Measurements from ENCODE around the gene TENT5A. TPM values are rescaled to one million over a fixed set of nuclear protein-coding genes. Genes with fewer than 3 reads are reported as not detected.

TENT5A gene
- total RNA-seq, 1 experiment from 2014 or later = 9.7 TPM

- H3K9me3 Mint-ChIP-seq (ENCODE audit: low read depth, unreplicated experiment) = peaks cover 4% of the 10 kb centered on the region
- no peak for TF ChIP-seq CTCF (IDR thresholded peaks at IDR 0.05; ENCODE audit: unreplicated experiment)
- BruUV-seq (replicated peaks) = no TSS peak
- peaks cover 13% of the 10 kb centered on the region for H3K27me3 Mint-ChIP-seq (ENCODE audit: unreplicated experiment)
- H3K36me3 Mint-ChIP-seq (ENCODE audit: insufficient read depth, unreplicated experiment) = no peaks in the 10 kb centered on the region
- CTCF ChIA-PET = no interaction called here
- no peak for DNase-seq
- H3K4me3 Mint-ChIP-seq (ENCODE audit: low read depth, unreplicated experiment) = no peak overlapping the region
- intact Hi-C loops (cut with micrococcal nuclease; ENCODE audit: unreplicated experiment) = no loop called here
- H3K27ac Mint-ChIP-seq (ENCODE audit: unreplicated experiment) = no peak overlapping the region
- peaks cover 5% of the 10 kb centered on the region for H3K4me1 Mint-ChIP-seq (ENCODE audit: low read depth, unreplicated experiment)
Measured at GRCh38 chr6:81761197-81761596, 8.7 kb upstream of the TENT5A start.

- Mint-ChIP-seq H3K4me3 (ENCODE audit: low read depth, unreplicated experiment) (no peak overlapping the region), H3K27ac (ENCODE audit: unreplicated experiment) (no peak overlapping the region), H3K4me1 (ENCODE audit: low read depth, unreplicated experiment) (no peaks in the 10 kb centered on the region), H3K36me3 (ENCODE audit: insufficient read depth, unreplicated experiment) (no peaks in the 10 kb centered on the region), H3K27me3 (ENCODE audit: unreplicated experiment) (peaks cover 13% of the 10 kb centered on the region), H3K9me3 (ENCODE audit: low read depth, unreplicated experiment) (peaks cover 1% of the 10 kb centered on the region)
- TF ChIP-seq CTCF (IDR thresholded peaks at IDR 0.05; ENCODE audit: unreplicated experiment) = no peak
- CTCF ChIA-PET = no interaction called here
- BruUV-seq (replicated peaks) = no TSS peak
- DNase-seq = no peak
- intact Hi-C loops (cut with micrococcal nuclease; ENCODE audit: unreplicated experiment) = loop anchor here (10.0 kb wide), 1 partner anchor 1545 kb away; no protein-coding TSS in a partner anchor
Measured at GRCh38 chr6:81759782-81760181, 7.3 kb upstream of the TENT5A start.

GRCh38 chr6:81758221-81758620 is 5.7 kb upstream of the TENT5A start:
- no peak for TF ChIP-seq CTCF (IDR thresholded peaks at IDR 0.05; ENCODE audit: unreplicated experiment)
- peaks cover 13% of the 10 kb centered on the region for H3K27me3 Mint-ChIP-seq (ENCODE audit: unreplicated experiment)
- BruUV-seq (replicated peaks) = no TSS peak
- peaks cover 8% of the 10 kb centered on the region for H3K36me3 Mint-ChIP-seq (ENCODE audit: insufficient read depth, unreplicated experiment)
- H3K9me3 Mint-ChIP-seq (ENCODE audit: low read depth, unreplicated experiment) = no peaks in the 10 kb centered on the region
- H3K4me1 Mint-ChIP-seq (ENCODE audit: low read depth, unreplicated experiment) = peaks cover 9% of the 10 kb centered on the region
- no peak overlapping the region for H3K4me3 Mint-ChIP-seq (ENCODE audit: low read depth, unreplicated experiment)
- CTCF ChIA-PET = interaction anchor here (0.6 kb wide), 1 partner anchor 16 kb away, joined by 4 read pairs; no protein-coding TSS in a partner anchor
- intact Hi-C loops (cut with micrococcal nuclease; ENCODE audit: unreplicated experiment) = loop anchor here (10.0 kb wide), 1 partner anchor 1543 kb away; no protein-coding TSS in a partner anchor
- no peak for DNase-seq
- H3K27ac Mint-ChIP-seq (ENCODE audit: unreplicated experiment) = no peak overlapping the region

GRCh38 chr6:81756690-81757089 is 4.2 kb upstream of the TENT5A start:
- peaks cover 9% of the 10 kb centered on the region for H3K4me1 Mint-ChIP-seq (ENCODE audit: low read depth, unreplicated experiment)
- intact Hi-C loops (cut with micrococcal nuclease; ENCODE audit: unreplicated experiment) = loop anchor here (10.0 kb wide), 1 partner anchor 1542 kb away; no protein-coding TSS in a partner anchor
- H3K4me3 Mint-ChIP-seq (ENCODE audit: low read depth, unreplicated experiment) = no peak overlapping the region
- BruUV-seq (replicated peaks) = no TSS peak
- peaks cover 13% of the 10 kb centered on the region for H3K27me3 Mint-ChIP-seq (ENCODE audit: unreplicated experiment)
- DNase-seq = no peak
- peaks cover 24% of the 10 kb centered on the region for H3K36me3 Mint-ChIP-seq (ENCODE audit: insufficient read depth, unreplicated experiment)
- CTCF ChIA-PET = no interaction called here
- TF ChIP-seq CTCF (IDR thresholded peaks at IDR 0.05; ENCODE audit: unreplicated experiment) = no peak
- no peak overlapping the region for H3K27ac Mint-ChIP-seq (ENCODE audit: unreplicated experiment)
- no peaks in the 10 kb centered on the region for H3K9me3 Mint-ChIP-seq (ENCODE audit: low read depth, unreplicated experiment)

Measured in Calu3 (cell line).